ENCODE results near the gene FUBP1. TPM values are rescaled to one million over a fixed set of nuclear protein-coding genes. Genes with fewer than 3 reads are reported as not detected.

The FUBP1 gene
- total and polyA plus RNA-seq, 9 of the 15 experiments (the other 6 are each of a cell fraction or from before 2014, with no cell fraction given), result 104 to 294 (median 213) TPM

DNA sequence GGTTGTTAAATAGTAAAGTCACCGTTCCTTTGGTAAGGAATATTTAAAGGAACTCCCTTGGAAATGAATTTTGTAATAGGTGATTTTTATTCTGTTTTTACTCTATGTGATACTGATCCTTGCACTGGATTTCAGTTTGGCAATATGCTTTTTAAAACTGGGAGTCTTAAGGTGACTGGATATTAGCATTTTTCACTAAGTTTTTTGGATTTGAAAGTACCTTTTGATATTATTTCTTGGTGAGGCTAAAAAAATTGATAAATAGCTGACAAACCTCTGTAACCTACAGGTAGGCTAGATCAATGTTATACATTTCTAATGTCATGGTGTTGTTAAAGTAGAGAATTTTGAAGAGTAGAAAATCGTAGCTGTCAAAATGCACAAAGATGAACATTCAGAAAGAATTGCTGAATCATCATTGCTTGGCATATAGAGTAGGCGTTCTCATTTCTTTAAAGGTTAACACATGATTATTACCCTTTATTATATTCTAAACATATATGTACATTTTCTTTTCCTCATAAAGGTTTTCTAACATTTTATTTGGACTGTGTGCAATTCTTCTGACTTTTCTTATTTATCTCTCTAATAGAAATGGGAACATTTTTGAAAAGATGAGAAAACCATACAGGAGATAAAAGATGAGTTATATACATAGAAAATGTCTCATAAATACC is 24.3 kb upstream of the FUBP1 start:
- no TSS peak for BruUV-seq (replicated peaks)
- H3K27ac ChIP-seq (ENCODE audit: extremely low read depth, low read depth, low read length), result peak overlapping the region; percentile 96
- H3K9me3 ChIP-seq (replicated peaks; ENCODE audit: control insufficient read depth, insufficient read depth, low read depth, low read length), result no peaks in the 10 kb centered on the region
- peak in 3 of 4 experiments; percentile 19 to 47 (median 20) for DNase-seq (ENCODE audit: extremely low read depth in 1 of 4, low spot score in 3 of 4)
- FAIRE-seq, result peak; percentile 46
- 0 out of 3 replicates have a peak, but pooled peaks have one; percentile 4 for ATAC-seq
- no peaks in the 10 kb centered on the region for H3K27me3 ChIP-seq (ENCODE audit: control insufficient read depth in 2 of 2, insufficient read depth in 2 of 2, low read length in 2 of 2)
- H3K4me1 ChIP-seq (replicated peaks in 1 of 2; ENCODE audit: control insufficient read depth in 2 of 2, insufficient read depth in 2 of 2, low read length in 2 of 2), result peaks cover 0 to 4% of the 10 kb centered on the region in 2 experiments; a peak in 3 of 5 replicates
- H4K20me1 ChIP-seq (replicated peaks; ENCODE audit: control insufficient read depth, insufficient read depth, low read length), result 0 out of 2 replicates have a peak, but pooled peaks cover 3% of the 10 kb centered on the region
- ChIA-PET CTCF (ENCODE audit: low intra/inter-chr PET ratio) (no interaction called here), POLR2A (interaction anchor here (0.6 to 10.5 kb wide), 21 partner anchors 9 to 1928 kb away, joined by 3 to 199 read pairs (median 10); partner anchors contain the start of genes FUBP1 and ST6GALNAC3)
- 3% methylated on average over 3 of the region's 3 CpGs for WGBS (ENCODE audit: insufficient coverage, low coverage, missing lambda C conversion rate)
- in situ Hi-C loops (cut with MboI), result loop anchor here (10.0 kb wide), 1 partner anchor 112 kb away; no protein-coding TSS in a partner anchor
- H2AFZ ChIP-seq (ENCODE audit: low read depth, low read length), result peak overlapping the region; percentile 81
- peak overlapping the region in 1 of 2 experiments; percentile 88; a peak in 2 of 4 replicates for H3K9ac ChIP-seq (ENCODE audit: insufficient read depth in 1 of 2, low read depth in 2 of 2, low read length in 2 of 2)
- H3K4me3 ChIP-seq, result 0 out of 2 replicates have a peak overlapping the region, but pooled peaks have one; percentile 8
- H3K9me1 ChIP-seq (ENCODE audit: control insufficient read depth, insufficient read depth, low read length), result no peaks in the 10 kb centered on the region
- intact Hi-C loops (cut with micrococcal nuclease), result loop anchor here (5.0 kb wide), 1 partner anchor 89 kb away; no protein-coding TSS in a partner anchor
- H3K36me3 ChIP-seq (ENCODE audit: control insufficient read depth, insufficient read depth, low read length), result no peaks in the 10 kb centered on the region; the same call in 2 of the 3 replicates
- peak overlapping the region; percentile 48 for H3K4me2 ChIP-seq (ENCODE audit: insufficient read depth, low read length)
- peaks cover 59% of the 10 kb centered on the region for H3K79me2 ChIP-seq (ENCODE audit: control insufficient read depth, insufficient read depth, low read length)
- TF ChIP-seq RBM15 (IDR thresholded peaks at IDR 0.05; ENCODE audit: insufficient read depth, low read length), result no peak
- 0 out of 2 replicates have a peak, but pooled peaks have one; percentile 12 for TF ChIP-seq ELF1 (tag; IDR thresholded peaks at IDR 0.05)
- no peak for TF ChIP-seq NR2C2 (CRISPR knock-in tag; IDR thresholded peaks at IDR 0.05)
- no peak for TF ChIP-seq NR2C2 (tag; IDR thresholded peaks at IDR 0.05)
- TF ChIP-seq RBM25 (IDR thresholded peaks at IDR 0.05; ENCODE audit: low read depth, low read length, severe bottlenecking), result no peak
- no peak for TF ChIP-seq ATF4 (CRISPR knock-in tag; IDR thresholded peaks at IDR 0.05)
- peak; percentile 100 for TF ChIP-seq ZNF316 (IDR thresholded peaks at IDR 0.05)
- TF ChIP-seq, protein P1, sequence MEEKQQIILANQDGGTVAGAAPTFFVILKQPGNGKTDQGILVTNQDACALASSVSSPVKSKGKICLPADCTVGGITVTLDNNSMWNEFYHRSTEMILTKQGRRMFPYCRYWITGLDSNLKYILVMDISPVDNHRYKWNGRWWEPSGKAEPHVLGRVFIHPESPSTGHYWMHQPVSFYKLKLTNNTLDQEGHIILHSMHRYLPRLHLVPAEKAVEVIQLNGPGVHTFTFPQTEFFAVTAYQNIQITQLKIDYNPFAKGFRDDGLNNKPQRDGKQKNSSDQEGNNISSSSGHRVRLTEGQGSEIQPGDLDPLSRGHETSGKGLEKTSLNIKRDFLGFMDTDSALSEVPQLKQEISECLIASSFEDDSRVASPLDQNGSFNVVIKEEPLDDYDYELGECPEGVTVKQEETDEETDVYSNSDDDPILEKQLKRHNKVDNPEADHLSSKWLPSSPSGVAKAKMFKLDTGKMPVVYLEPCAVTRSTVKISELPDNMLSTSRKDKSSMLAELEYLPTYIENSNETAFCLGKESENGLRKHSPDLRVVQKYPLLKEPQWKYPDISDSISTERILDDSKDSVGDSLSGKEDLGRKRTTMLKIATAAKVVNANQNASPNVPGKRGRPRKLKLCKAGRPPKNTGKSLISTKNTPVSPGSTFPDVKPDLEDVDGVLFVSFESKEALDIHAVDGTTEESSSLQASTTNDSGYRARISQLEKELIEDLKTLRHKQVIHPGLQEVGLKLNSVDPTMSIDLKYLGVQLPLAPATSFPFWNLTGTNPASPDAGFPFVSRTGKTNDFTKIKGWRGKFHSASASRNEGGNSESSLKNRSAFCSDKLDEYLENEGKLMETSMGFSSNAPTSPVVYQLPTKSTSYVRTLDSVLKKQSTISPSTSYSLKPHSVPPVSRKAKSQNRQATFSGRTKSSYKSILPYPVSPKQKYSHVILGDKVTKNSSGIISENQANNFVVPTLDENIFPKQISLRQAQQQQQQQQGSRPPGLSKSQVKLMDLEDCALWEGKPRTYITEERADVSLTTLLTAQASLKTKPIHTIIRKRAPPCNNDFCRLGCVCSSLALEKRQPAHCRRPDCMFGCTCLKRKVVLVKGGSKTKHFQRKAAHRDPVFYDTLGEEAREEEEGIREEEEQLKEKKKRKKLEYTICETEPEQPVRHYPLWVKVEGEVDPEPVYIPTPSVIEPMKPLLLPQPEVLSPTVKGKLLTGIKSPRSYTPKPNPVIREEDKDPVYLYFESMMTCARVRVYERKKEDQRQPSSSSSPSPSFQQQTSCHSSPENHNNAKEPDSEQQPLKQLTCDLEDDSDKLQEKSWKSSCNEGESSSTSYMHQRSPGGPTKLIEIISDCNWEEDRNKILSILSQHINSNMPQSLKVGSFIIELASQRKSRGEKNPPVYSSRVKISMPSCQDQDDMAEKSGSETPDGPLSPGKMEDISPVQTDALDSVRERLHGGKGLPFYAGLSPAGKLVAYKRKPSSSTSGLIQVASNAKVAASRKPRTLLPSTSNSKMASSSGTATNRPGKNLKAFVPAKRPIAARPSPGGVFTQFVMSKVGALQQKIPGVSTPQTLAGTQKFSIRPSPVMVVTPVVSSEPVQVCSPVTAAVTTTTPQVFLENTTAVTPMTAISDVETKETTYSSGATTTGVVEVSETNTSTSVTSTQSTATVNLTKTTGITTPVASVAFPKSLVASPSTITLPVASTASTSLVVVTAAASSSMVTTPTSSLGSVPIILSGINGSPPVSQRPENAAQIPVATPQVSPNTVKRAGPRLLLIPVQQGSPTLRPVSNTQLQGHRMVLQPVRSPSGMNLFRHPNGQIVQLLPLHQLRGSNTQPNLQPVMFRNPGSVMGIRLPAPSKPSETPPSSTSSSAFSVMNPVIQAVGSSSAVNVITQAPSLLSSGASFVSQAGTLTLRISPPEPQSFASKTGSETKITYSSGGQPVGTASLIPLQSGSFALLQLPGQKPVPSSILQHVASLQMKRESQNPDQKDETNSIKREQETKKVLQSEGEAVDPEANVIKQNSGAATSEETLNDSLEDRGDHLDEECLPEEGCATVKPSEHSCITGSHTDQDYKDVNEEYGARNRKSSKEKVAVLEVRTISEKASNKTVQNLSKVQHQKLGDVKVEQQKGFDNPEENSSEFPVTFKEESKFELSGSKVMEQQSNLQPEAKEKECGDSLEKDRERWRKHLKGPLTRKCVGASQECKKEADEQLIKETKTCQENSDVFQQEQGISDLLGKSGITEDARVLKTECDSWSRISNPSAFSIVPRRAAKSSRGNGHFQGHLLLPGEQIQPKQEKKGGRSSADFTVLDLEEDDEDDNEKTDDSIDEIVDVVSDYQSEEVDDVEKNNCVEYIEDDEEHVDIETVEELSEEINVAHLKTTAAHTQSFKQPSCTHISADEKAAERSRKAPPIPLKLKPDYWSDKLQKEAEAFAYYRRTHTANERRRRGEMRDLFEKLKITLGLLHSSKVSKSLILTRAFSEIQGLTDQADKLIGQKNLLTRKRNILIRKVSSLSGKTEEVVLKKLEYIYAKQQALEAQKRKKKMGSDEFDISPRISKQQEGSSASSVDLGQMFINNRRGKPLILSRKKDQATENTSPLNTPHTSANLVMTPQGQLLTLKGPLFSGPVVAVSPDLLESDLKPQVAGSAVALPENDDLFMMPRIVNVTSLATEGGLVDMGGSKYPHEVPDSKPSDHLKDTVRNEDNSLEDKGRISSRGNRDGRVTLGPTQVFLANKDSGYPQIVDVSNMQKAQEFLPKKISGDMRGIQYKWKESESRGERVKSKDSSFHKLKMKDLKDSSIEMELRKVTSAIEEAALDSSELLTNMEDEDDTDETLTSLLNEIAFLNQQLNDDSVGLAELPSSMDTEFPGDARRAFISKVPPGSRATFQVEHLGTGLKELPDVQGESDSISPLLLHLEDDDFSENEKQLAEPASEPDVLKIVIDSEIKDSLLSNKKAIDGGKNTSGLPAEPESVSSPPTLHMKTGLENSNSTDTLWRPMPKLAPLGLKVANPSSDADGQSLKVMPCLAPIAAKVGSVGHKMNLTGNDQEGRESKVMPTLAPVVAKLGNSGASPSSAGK (IDR thresholded peaks at IDR 0.05), result 0 out of 2 replicates have a peak, but pooled peaks have one; percentile 13
- TF ChIP-seq BRD4 (IDR thresholded peaks at IDR 0.05), result peak; percentile 65; the same call in 1 of the 2 replicates
